GM18505 (cell line): Measurements from ENCODE around the gene SNX1.
"Not testable (repeated sequence)": the region's sequence is repeated elsewhere in the genome, so short reads cannot be mapped to it uniquely, and the experiment has no call there.

Experiments used
- ATAC-seq: cut with Tn5 transposase; IDR thresholded peaks from one replicate; pipeline ENCODE4 v1.9.1; 2021; ENCODE audit not compliant: unreplicated experiment
- POLR2A ChIP-seq: IDR thresholded peaks from 4 replicates; pipeline ENCODE4 v1.6.1; 2011; ENCODE audit warnings: borderline replicate concordance; ENCODE audit not compliant: insufficient read depth, insufficient read length; ENCODE audit errors: extremely low read depth

Gene SNX1

GRCh38 chr15:64067564-64068030 is 28.2 kb upstream of the SNX1 start:
- TF ChIP-seq POLR2A: no peak
- no peak for ATAC-seq

GRCh38 chr15:64068133-64068532 is 27.6 kb upstream of the SNX1 start:
- TF ChIP-seq POLR2A: no peak
- no peak for ATAC-seq

- no peak for TF ChIP-seq POLR2A
- no peak for ATAC-seq
Observed at GRCh38 chr15:64070106-64070505, 25.7 kb upstream of the SNX1 start.

- TF ChIP-seq POLR2A: no peak
- ATAC-seq: no peak
Observed at GRCh38 chr15:64070965-64071851, 24.6 kb upstream of the SNX1 start.

- no peak for TF ChIP-seq POLR2A
- ATAC-seq: no peak
Observed at GRCh38 chr15:64071931-64072765, 23.6 kb upstream of the SNX1 start.

GRCh38 chr15:64072812-64073211 is 23.0 kb upstream of the SNX1 start:
- no peak for ATAC-seq
- TF ChIP-seq POLR2A: no peak

GRCh38 chr15:64073496-64073895 is 22.3 kb upstream of the SNX1 start:
- not testable (repeated sequence) for ATAC-seq

GRCh38 chr15:64082757-64083156 is 13.0 kb upstream of the SNX1 start:
- no peak for ATAC-seq
- TF ChIP-seq POLR2A: no peak

- no peak for ATAC-seq
- no peak for TF ChIP-seq POLR2A
Observed at GRCh38 chr15:64089543-64090280, 6.1 kb upstream of the SNX1 start.

GRCh38 chr15:64090527-64090926 is 5.3 kb upstream of the SNX1 start:
- no peak for ATAC-seq
- no peak for TF ChIP-seq POLR2A

GRCh38 chr15:64092075-64092820 is 3.5 kb upstream of the SNX1 start:
- TF ChIP-seq POLR2A: no peak
- ATAC-seq: no peak

GRCh38 chr15:64092864-64093626 is 2.7 kb upstream of the SNX1 start:
- no peak for TF ChIP-seq POLR2A

More at GRCh38 chr15:64092864-64093626, 2.7 kb upstream of the SNX1 start:
- ATAC-seq: no peak
